ENCODE measurements around the gene SLC16A5.

SLC16A5 gene

DNA sequence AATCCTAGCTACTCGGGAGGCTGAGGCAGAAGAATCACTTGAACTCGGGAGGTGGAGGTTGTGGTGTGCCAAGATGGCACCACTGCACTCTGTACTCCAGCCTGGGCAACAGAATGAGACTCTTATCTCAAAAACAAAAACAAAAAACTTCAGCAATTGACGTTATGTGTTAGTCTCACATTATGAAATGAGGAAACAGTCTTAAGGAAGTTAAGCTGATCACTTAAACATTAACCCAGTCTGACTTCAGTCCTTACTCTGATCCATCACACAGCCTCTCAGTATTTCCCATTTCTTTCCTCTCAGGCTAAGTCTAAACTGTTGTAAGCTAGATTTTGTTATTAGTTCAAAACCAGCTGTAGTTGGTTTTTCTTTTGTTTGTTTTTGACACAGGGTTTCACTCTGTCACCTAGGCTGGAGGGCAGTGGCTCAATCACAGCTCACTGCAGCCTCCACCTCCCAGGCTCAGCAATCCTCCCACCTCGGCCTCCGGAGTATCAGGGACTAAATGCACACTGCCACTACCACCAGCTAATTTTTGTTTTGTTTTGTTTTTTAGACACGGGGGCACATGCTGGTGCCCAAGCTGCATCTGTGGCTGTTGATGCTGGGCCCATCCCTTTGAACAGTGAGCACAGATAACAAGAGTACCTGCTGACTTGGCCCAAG lies 60.3 kb downstream of the SLC16A5 start:
- no peak for DNase-seq
- in situ Hi-C loops (cut with MboI; ENCODE audit: low pct_unique_long_range_greater_than_20kb, low sequenced_read_pairs) = no loop called here

DNA sequence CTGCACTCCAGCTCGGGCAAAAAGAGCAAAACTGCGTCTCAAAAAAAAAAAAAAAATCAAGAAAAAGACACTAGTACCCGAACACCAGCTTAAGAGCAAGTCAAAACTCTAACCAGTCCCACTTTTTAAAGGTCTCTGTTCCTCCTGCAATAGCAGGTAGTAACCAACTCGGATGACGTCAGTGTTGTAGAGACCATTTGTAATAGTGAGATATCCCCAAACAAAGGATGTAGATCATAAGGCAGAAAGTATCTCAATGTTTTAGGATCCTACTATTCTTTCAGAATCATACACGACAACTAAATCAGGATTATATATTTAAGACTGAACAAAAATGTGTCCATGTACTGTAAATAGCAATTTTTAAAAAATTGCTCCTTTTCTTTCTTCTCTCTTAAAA lies 64.2 kb downstream of the SLC16A5 start:
- DNase-seq = no peak
- in situ Hi-C loops (cut with MboI; ENCODE audit: low pct_unique_long_range_greater_than_20kb, low sequenced_read_pairs) = no loop called here

DNA sequence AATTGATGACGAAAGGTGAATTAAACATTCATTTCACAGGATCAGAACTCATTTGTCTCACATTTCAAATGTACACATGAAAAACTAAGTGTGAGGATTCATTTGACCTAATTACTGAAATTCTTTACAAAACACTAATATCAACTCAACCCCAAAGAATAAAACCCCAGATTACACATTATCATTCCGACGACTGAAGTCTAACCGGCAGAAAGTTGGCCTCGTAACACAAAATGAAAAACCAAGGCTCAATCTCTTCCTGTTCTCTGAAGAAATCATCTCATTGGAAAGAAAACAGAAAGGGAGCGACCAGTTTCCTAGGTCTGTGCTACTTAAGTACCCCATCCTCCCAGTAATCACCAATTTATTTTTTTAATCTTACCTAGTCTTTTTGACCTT lies 64.8 kb downstream of the SLC16A5 start:
- in situ Hi-C loops (cut with MboI; ENCODE audit: low pct_unique_long_range_greater_than_20kb, low sequenced_read_pairs) = no loop called here

DNA sequence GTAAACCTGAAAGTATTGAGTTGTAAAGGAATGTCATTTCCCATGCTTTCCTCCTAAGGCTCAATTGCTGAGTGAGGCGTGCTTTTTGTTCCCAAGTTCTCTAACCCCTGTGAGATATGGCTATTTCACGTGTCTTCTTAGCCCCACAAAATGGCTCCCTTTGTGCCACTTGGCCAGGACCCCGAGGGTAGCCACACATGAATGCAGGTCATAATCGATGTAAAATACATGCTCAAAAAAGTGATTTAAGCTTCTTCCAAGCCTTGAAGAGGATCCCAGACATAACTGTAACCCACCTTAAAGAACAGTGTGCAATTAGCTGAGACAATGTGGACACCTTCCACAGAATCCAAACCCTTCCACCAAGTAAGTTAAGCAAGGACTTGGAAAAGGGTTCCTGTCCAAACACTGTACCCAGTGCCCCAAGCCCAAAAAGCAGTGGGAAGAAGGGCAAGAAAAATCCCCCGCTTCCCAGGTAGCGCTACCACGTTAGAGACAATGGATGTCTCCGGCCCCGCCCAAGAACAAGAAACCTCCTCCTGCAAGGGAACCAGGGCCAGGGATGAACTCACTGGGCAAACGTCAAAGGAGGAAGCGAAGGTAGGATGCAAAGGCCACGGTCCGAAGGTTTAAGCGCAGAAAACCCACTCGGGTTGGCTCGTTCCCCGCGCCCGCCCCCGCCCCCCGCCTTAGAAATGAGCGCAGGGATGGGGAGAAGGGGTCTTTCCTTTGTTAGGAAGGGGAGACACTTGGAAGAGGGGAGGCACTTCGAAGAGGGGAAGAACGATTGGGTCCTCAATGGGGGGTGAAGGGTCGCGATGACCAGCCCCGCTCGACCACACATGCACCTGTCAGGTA lies 65.4 kb downstream of the SLC16A5 start:
- in situ Hi-C loops (cut with MboI; ENCODE audit: low pct_unique_long_range_greater_than_20kb, low sequenced_read_pairs) = no loop called here
- DNase-seq = peak; percentile 51

More for the DNA sequence above, 64.8 kb downstream of the SLC16A5 start:
- no peak for DNase-seq

DNA sequence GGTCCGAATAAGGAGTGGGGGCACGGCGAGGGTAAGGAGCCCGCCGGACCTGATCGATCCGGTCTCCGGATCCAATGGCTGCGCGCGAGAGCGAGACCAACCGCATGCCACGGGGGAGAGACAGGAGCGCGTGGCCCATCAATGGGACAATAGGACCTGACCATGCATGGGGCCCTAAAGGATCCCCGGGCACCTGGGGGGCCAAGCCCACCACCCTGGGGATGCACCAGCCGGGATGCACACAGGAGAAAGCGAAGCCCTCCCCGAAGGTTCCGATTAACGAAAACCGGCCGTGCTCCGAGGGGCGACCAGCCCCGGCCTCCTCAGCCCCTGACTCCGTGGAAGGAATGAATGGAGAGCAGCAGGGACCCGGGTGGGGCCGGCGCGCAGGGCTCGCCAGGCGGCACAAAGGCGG lies 66.0 kb downstream of the SLC16A5 start:
- peak; percentile 35 for DNase-seq
- in situ Hi-C loops (cut with MboI; ENCODE audit: low pct_unique_long_range_greater_than_20kb, low sequenced_read_pairs) = no loop called here

DNA sequence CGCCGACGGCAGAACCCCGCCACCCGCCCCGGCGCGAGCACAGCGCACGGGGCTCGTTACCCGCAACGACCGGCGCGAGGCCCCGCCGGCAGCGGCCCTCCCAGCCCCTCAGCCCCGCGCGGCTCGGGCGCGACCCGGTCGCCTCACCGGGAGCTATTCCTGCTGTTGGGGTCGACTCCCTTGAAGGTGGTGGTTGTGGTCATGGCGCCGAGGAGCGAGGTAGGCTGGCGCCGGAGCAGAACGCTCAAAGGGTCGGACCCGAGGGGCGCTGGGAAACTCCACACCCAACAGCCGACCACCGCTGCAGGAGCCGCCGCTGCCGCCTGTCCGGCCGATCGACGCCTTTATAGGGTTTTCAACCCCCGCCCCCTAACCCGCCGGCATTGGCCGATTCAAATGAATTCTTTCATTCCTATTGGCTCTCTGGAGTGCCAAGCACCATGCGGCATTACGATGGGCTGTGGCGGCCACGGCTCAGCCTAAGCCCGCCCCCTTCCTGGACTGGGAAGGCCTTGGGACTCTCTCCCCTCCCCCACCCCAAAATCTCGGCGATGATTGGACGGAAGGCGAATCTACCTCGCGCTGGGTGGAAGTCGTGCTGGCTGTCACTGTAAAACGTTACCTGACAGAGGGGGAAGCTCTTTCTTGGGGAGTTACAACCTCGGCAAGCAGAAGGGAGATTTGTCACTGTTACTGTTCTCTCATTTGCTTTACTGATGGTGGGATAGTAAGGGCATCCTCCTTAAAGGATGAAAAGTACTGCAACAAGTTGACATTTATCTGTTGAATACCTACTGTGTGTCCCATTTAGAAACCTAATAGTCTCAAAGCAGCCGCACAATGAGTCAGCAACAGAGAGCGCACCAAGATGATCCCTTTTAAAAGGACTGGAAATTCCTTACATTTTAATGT lies 66.7 kb downstream of the SLC16A5 start, which contains the start of gene JPT1:
JPT1 (minus strand) TSS at position 318 of the 912 bp plus-strand sequence; CDS start at position 203, 115 bp downstream.
- in situ Hi-C loops (cut with MboI; ENCODE audit: low pct_unique_long_range_greater_than_20kb, low sequenced_read_pairs) = no loop called here
- DNase-seq = peak; percentile 99

DNA sequence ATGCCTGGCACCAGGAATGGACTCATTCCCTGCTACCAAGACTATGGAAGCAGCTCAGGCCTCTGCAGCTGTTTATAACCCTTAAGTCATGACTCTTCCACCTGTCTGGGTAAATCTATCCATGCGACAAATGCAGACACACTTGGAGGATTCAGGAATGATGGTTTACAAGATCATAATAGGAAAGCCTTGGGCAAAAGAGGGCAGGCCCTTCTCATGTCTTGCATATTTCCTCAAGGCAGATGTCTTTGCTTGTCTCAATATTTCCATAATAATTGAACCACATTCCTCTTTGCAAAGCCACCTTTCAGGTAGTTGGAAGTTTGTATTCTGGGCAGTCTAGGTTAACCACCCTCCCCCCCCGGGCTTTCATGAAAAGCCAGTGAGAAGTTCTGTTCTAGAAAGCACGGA lies 67.4 kb downstream of the SLC16A5 start:
- in situ Hi-C loops (cut with MboI; ENCODE audit: low pct_unique_long_range_greater_than_20kb, low sequenced_read_pairs) = no loop called here

More for the DNA sequence above, 67.4 kb downstream of the SLC16A5 start:
- no peak for DNase-seq

All from KBM-7 (cell line).